Fibroblast of skin of right biceps (primary cell): ENCODE data around the gene KIAA1671.

Source experiments
- DNase-seq: peaks from one replicate; pipeline ENCODE4 v3.0.0-alpha.2; 2013

Gene KIAA1671

DNA sequence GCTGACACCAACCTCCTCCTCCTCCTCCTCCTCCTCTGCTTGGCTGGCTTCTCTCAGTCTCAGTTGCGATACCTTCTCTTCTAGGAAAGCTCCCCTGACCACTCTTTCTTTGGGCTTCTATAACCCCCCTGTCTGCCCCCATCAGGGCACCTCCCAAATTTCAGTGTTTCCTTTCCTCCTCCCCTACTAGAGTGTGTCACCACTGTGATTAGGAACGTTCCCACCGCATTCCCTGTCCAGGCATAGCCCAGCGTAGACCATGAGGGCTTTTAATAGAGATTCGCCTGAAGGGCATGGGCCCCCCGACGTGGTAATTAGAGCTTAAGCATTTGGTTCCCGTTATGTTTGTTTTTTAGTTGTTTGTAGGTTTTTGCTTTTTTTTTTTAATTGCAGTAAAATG lies 65.5 kb downstream of the KIAA1671 start:
- no peak for DNase-seq

DNA sequence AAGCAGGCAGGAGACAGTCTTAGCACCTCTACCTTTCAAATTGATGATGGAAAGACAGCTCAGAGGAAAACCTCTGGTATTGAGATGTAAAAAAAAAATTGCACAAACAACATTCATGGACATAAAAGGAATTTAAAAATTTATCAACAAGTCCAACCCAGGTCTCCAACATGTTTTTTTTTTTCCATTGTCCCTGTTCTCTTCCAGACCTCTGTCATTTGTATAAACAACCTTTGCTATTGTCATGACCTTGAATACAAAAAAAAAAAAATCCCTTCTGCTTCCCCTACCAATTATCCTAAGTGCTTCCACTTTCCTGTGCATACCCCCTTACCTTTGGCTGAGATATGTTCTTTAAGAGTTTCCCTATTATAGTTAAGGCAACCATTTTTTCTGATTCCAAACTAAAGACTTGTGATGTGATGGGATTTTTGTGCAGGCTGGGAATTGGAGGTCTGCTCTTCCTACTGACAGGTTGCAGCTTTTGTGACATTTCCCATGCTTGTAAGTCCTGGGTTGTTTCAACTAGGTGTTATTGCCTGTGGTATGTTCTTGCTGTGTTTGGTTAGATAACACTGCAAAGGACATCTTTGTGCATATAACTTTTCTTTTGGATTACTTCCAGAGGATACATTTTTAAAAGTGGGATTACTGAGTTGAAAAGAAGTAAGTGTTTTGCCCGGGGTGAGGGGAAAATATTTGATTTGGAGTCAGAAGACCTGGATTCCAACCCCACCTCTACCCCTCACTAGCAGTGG lies 67.1 kb downstream of the KIAA1671 start:
- DNase-seq = no peak

DNA sequence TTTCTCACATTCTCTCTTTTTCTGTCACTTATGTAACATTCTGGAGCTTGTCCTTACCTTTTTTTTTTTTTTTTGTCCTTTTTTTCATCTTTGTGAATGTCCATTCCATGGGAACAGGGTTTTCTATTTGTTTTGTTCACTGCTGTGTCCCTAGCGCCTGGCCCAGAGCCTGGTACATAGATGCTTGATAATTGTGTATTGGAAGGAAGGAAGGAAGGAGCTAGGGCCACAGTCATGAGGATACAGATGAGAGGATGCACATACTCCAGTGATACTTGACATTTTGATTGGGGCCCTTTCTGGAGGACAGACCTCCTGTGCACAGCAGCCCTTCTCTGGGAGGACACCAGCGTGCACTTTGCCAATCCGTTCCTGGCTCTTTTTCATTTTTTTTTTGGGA lies 68.9 kb downstream of the KIAA1671 start:
- no peak for DNase-seq

DNA sequence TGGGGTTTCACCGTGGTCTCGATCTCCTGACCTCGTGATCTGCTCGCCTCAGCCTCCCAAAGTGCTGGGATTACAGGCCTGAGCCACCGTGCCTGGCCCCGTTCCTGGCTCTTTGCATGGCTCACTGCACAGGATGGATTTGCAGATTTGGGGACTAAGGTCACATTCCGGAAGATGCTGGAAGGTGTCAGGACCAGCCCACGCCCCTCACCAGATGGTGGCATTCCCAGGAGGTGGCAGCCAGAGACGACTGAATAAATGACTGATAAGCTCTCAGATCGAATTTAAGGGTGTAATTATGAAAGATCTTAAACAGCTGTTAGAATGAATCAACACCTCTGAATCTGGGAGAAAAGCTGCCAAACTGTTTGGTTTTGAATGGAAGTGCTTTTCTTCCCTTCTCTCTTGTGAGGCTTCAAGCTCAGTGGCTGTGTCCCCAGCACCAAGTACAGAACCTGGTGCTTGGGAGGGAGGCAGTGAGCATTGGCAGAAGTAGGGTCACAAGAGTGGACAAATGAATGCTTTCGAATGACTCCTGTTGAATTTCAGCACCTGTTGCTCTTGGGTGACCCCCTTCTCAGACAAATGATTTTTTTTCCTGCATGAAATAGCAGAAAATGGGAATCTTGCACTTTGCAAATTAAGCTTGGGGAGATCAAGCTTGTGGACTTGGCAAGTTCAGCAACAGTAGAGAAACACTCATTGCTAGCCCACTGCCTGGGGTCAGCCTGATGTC lies 69.6 kb downstream of the KIAA1671 start:
- no peak for DNase-seq

- no peak for DNase-seq
Measured at GRCh38 chr22:25023879-25024278, 71.4 kb downstream of the KIAA1671 start.

- no peak for DNase-seq
Measured at GRCh38 chr22:25024895-25025294, 72.4 kb downstream of the KIAA1671 start.

- DNase-seq = peak; percentile 26
Measured at GRCh38 chr22:25025491-25026400, 73.2 kb downstream of the KIAA1671 start.

DNA sequence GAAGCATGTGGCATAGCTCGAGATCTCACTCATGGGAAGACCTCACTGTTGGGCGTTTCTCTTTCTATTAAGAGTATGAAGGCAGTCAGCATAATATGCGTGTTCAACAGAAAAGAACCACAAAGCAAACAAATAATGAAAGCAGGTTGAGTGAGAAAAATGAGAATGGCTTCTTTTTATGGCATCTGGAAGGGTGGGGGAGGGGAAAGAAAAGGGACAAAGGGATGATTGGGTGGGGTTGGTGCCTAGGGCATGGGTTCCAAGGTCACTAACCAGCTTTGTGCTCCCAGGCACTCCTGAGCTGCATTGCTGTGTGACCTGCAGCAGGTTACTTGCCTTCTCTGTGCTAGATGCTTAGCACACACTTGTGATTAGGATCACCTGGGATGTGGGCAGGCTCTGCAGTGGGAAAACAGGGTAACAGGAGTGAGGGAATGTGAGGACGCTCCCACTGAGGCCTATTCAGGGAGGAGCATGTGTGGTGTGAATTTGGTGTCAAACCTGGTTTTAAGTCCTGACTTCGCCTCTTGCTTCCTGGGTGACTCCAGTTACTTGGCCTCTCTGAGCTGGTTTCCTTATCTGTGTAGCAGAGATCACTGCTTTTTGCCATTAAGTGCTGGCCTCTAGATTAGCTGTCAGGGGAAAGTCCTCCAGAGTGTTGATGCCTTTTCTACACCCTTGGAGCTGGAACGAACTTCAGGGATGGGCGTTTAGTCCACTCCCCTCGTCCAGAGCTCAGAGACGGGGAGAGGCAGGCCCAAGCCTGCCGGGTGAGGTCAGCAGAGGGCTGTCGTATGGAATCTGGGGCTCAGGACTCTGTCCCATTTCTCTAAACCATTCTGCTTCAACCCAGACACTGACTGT lies 74.8 kb downstream of the KIAA1671 start:
- DNase-seq = no peak

DNA sequence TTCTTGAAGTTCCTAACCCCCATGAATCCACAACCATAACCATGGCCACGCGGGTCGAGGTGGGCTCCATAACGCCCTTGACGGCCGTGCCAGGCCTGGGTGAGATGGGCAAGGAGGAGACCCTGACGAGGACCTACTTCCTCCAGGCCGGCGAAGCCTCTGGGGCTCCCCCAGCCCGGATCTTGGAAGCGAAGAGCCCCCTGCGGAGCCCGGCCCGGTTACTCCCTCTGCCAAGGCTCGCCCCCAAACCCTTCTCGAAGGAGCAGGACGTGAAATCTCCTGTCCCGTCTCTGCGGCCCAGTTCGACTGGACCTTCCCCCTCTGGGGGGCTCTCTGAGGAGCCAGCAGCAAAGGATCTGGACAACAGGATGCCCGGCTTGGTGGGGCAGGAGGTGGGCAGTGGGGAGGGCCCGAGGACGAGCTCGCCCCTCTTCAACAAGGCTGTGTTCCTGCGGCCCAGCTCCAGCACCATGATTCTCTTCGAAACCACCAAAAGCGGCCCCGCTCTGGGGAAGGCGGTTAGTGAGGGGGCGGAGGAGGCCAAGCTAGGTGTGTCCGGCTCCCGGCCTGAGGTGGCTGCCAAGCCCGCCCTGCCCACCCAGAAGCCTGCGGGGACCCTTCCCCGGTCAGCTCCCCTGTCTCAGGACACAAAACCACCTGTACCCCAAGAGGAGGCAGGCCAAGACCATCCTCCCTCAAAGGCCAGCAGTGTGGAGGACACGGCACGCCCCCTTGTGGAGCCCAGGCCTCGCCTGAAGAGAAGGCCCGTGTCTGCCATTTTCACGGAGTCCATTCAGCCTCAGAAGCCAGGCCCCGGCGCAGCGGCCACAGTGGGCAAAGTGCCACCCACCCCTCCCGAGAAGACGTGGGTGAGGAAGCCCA lies 75.7 kb downstream of the KIAA1671 start:
- DNase-seq = no peak

- DNase-seq = no peak
Measured at GRCh38 chr22:25028841-25029141, 76.3 kb downstream of the KIAA1671 start.

DNA sequence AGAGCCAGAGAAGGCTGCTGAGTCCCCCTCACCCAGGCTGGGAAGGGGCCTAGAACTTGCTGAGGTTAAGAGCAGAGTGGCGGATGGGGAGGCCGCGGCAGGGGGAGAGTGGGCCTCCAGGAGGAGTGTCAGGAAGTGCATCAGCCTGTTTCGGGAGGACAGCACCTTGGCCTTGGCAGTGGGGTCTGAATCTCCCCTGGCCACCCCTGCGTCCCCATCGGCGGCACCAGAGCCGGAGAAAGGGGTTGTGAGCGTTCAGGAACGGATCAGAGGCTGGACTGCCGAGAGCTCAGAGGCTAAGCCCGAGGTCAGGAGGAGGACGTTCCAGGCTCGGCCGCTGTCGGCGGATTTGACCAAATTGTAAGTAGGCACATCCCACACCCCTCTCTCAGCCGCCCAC lies 76.7 kb downstream of the KIAA1671 start:
- DNase-seq = no peak

DNA sequence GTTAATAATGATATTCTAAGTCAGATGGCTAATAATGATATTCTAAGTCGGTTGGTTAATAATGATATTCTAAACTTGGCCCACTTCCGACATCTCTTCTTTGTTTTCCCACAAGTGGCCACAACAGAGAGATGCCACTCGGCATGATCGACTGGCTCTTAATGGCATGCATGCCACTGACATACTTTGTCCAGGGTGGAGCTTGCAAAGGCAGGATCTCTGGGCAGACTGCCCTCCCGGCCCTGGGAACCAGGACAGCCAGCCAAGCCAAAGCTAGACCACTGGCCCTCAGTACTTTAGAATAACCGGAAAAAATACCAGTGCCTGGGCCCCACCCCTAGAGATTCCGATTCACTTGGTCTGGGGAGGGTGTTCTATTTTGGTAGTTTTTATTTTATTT lies 78.1 kb downstream of the KIAA1671 start:
- no peak for DNase-seq

GRCh38 chr22:25032066-25032465 lies 79.5 kb downstream of the KIAA1671 start:
- no peak for DNase-seq

DNA sequence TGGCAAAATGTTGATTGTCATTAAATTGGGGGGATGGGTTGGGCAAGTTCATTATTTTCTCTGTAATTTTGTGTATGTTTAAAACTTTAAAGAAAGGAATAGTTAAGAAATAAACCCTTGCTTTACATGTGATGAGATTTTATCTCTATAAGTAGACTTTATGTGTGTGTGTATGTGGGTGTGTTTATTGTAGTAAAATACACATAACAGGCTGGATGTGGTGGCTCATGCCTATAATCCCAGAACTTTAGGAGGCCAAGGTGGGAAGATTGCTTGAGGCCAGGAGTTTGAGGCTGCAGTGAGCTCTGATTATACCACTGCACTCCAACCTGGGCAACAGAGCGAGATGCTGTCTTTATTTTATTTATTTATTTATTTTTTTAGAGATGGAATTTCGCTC lies 83.2 kb downstream of the KIAA1671 start:
- no peak for DNase-seq

DNA sequence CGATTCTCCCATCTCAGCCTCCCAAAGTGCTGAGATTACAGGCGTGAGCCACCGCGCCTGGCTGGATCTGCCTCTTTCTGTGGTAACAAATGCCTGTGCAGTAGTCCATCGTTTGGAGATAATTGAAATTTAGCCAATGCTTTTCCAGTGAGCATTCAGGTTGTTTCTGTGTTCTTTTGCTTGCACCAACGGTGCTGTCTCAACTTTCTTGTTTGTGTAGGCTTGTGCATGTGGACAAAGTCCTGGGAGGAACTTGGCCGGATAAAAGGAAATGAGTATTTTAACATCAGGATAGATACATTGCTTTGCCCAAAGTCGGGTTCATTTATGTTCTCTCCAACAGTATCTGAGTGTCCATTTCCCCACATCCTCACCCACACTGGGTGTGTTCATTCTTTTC lies 85.7 kb downstream of the KIAA1671 start:
- DNase-seq = no peak

DNA sequence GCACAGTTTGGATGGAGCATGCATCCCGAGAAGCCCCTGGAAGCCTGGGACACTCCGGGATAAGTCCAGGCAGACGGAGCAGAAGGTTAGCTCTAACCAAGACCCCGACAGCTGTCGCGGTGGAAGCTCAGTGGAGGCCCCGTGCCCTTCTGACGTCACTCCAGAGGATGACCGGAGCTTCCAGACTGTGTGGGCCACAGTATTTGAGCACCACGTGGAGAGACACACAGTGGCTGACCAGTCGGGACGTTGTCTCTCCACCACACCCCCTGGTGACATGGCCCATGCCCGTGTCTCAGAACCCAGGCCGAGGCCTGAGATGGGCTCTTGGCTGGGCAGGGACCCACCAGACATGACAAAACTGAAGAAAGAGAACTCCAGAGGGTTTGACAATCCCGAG lies 86.3 kb downstream of the KIAA1671 start:
- no peak for DNase-seq

DNA sequence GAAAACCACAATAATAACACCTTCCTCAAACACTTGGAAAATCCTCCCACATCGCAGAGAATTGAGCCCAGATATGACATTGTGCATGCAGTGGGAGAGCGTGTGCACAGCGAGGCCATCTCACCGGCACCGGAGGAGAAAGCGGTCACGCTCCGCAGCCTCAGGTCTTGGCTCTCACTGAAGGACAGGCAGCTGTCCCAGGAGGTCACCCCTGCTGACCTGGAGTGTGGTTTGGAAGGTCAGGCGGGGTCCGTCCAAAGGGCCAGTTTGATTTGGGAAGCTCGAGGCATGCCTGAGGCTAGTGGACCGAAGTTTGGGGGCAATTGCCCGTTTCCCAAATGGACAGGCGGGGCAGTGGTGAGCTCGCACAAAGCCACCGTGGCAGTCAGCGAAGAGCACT lies 86.7 kb downstream of the KIAA1671 start:
- DNase-seq = no peak

- no peak for DNase-seq
Measured at GRCh38 chr22:25039754-25040153, 87.2 kb downstream of the KIAA1671 start.

DNA sequence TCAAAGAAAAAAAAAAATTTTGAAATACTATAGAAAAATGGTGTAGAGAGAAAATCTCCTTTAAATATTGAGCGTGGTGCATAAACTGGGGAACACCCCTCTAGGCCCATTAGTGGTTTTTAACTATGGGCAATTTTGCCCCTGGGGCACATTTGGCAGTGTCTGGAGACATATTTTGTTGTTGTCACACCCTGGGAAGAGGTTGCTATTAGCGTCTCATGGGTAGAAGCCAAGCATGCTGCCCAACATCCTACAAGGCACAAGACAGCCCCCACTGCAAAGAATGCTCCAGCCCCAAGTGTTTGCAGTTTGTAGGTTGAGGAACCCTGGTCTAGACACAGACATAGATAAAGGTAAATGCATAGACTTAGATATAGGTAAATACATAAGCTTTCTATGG lies 92.6 kb downstream of the KIAA1671 start:
- DNase-seq = no peak

DNA sequence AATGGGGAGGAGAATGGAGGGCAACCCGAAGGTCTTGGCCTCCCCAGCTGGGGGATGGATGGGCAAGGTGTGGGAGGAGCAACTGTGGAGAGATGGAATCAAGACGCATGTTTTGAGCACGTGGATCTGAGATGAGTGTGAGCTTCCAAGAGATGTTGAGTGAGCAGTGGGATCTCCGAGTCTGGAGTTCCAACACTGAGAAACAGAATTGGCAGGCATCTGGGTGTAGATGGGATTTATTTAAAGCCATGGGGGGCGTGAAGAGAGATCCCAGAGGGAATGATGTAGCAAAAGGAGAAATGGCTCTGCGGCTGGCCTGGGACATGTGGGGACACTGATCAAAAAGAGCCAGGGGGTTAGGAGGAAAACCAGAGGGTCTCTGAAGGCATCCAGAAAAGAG lies 95.6 kb downstream of the KIAA1671 start:
- no peak for DNase-seq
